Activated CD8-positive, alpha-beta memory T cell treated with anti-CD3 and anti-CD28 coated beads, Interleukin-2, amount 50 U/mL, for 24 hours (primary cell): Measurements from ENCODE around the gene SLC43A3.
A peak's percentile ranks its signal among the peaks of the same experiment; 100 is the strongest.

Source experiments
- DNase-seq: peaks from one replicate; pipeline ENCODE4 v3.0.0-alpha.2; 2020; ENCODE audit errors: extremely low read depth

The SLC43A3 gene

DNA sequence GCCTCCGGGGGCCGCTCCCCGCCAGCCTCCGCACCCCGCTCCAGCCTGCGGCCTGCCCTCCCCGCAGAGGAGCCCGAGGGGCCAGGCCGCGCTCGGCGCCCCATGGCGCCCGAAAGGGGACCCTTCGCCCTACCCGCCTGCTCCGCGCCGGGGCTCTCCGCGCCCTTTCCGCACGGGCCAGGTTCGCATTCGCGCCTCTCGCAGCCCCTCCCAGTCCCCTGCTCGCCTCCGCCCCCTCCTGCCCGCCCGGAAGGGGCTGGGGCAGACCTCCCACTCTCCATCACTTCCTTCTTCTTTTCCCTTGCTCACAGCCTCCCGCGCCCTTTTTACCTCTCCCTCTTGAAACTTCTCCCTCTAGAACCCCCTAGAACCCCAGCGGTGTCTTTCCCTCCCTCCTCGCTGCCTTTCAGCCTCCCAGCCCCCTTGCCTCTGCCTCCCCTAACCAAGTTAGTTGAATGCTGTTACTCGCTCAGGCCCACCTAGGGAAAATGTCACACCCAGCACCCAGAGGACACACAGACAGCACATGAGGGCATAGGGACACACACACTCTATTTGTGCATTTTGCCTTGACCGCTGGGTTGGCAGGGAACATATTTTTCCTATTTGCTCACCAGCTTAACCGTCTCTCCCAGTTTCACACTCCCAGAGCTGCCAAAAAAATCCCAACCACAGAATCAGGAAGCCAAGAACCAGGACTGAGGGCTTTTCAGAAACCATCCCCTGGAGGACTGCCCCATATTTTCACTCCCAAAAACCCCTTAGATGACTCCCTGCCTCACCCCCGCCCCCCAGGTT, at the start of gene SLC43A3:
Gene SLC43A3, minus strand, starts transcription at position 193 of the 798 bp plus-strand sequence. CDS start 949 bp downstream, outside the sequence.
- DNase-seq = peak; percentile 56

DNA sequence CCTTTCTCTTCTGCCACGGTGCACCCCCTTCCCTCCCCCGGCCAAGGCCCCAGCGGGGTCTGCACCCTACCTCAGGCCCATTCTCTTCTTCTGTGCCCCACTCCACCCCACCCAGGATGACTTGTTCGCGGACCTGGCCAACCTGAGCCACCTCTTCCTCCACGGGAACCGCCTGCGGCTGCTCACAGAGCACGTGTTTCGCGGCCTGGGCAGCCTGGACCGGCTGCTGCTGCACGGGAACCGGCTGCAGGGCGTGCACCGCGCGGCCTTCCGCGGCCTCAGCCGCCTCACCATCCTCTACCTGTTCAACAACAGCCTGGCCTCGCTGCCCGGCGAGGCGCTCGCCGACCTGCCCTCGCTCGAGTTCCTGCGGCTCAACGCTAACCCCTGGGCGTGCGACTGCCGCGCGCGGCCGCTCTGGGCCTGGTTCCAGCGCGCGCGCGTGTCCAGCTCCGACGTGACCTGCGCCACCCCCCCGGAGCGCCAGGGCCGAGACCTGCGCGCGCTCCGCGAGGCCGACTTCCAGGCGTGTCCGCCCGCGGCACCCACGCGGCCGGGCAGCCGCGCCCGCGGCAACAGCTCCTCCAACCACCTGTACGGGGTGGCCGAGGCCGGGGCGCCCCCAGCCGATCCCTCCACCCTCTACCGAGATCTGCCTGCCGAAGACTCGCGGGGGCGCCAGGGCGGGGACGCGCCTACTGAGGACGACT, 49.3 kb upstream of the SLC43A3 start:
- DNase-seq = no peak

DNA sequence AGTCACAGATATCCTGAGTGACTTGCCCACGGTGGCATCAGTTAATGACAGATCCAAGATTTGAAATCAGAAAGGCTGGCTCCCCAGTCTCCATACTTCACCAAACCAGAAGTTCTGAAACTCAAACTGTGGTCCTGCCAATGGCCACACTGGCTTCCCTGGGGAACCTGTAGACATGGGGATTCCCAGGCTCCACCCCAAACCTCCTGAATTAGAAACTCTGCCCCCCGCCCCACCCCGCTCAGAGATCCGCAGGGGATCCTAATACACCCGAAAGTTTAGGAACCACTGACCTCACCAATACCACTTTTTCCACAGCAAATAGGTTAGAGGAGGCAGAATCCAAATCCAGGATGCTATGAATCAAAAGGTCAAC, 48.7 kb upstream of the SLC43A3 start:
- no peak for DNase-seq

DNA sequence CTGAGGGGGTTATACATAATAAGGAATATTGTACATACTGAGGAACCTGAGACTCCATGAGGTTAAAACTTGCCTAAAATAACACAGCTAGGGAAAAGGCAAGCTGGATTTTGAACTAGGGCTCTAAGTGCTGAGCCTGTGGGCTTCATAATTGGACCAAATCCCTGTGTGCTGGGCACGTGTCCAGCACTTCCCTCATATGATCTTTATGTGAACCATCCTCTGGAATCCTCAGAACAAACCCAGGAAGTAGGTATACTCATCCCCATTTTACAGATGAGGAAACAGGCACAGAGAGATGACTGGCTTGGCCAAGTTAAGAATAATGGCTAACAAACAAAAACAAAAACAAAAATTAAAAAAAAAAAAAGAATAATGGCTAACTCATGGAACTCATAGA, 48.3 kb upstream of the SLC43A3 start:
- DNase-seq = no peak

DNA sequence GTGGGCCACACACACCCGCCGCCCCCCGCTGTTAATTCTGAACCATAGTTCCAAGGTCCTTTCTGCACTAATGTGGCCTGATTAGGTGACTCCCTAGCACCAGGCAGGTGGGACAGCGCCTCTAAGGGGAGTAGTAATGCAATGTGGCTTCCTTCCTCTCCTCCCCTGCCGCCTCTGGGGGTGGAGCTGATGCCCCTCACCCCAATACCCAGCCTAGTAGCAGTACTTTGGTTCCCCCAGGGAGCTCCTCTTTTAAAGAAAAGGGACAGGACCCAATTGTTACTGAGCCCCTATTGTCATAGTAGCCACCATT, 47.8 kb upstream of the SLC43A3 start:
- DNase-seq = no peak

DNA sequence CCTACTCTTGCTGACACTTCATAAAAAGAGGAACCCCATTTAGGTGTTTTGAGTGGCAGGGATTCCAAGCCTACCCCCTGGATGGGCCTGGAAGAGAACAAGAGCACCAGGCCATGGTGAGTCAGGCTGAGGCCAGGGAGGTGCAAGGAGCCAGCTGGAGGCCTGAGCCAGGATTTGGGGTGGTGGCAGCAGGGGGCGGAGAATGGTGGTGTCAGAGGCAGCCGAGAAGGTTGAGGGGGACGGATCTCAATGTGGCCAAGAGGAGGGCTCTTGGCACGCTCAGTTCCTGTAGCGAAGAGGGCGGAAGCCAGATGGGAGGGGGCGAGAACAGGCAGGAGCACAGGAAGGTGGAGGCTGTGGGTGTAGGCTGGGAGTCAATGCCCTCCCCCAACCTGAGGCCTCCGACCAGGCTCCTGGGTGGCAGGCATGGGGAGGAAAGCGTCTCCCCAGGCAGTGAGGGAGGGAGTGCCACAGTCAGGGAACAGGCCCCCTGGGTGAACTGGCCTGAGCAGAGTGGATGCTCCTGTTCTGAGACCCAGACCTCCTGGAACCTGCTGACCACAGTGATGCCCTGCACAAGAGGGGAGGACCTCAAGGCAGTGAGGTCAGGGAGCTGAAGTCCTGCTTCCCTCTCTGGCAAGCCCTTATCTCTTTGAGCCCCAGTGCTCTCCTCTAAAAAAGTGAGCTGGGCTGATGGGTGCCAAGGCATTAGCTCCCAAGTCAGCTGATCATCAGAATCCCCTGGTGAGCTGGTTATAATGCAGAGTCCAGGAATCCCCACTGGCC, 47.3 kb upstream of the SLC43A3 start:
- DNase-seq = no peak

DNA sequence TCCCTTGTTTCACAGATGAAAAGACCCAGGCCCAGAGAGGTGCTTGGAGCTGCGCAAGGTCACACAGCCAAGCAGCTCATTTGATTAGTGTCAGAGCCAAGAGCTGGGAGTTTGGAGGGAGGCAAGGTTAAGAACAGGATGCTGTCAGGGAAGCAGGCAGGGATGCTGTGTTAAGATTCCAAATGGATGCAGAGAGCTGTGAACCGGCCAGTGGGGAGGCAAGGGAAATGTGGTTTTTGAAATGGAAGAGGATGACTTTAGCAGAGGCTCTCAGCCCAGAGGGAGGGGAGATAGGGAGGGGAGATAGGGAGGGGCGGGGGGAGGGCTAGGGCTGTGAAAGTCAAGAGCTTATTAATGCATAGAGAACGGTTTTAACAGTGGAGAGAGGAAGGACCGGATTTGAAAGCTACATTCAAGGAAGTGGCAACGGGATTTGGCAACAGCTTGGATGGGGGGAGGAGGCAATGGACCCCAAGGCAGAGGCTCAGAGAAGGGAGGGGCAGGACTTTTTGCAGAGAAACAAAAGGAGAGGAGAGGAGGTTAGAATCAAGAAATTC, 46.4 kb upstream of the SLC43A3 start:
- no peak for DNase-seq

DNA sequence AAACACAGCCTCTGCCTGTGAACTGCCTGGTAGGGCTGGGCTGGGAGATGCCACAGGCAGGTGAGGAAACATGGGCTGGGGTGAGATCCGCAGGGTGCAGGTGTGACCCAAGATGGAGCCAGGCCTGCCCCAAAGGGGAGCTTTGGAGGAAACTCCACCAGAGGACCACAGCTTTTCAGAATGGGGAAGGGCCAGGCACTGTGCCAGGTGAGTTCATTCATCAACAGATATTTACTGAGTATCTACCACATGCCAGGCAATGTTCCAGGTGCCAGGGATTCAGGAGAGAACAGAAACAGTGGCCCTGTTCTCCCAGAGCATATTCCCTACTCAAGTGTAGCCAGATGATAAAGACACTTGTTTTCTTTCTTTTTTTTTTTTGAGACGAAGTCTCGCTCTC, 44.6 kb upstream of the SLC43A3 start:
- DNase-seq = no peak

DNA sequence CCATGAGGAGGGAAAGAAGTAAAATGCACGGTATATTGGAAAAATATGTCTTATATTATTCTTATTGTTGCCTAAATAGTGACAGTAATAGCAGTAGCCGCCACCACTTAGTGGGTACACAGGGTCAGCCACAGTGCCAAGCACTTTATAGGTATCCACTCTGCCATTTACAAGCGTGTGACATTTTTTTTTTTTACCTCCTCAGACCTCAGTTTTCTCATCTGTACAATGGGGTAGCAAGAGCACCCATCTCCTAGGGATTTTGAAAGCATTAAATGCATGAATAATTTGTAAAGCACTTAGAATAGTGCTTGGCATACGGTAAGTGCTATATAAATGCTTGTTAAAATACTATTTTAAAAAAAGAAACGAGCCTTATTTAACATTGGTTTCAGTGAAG, 42.3 kb upstream of the SLC43A3 start:
- DNase-seq = no peak

DNA sequence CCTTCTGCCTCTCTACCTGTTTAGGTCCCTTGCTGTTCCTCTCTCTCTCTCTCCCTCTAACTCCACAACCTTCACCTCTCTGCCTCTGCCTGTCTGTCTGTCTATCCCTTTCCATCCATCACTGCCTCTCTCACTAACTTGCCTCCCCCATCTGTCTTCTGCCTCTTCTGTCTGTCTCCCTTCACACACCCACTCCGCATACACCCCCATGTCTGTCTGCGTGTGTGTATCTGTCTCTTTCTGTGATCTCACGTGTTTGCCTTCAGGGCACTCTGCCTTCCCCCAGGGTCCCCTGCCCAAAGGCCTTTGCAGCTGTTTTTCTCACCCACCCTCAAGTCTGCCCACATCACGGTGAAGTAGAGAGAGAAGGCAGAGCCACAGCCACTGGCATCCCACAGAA, 41.4 kb upstream of the SLC43A3 start:
- no peak for DNase-seq

DNA sequence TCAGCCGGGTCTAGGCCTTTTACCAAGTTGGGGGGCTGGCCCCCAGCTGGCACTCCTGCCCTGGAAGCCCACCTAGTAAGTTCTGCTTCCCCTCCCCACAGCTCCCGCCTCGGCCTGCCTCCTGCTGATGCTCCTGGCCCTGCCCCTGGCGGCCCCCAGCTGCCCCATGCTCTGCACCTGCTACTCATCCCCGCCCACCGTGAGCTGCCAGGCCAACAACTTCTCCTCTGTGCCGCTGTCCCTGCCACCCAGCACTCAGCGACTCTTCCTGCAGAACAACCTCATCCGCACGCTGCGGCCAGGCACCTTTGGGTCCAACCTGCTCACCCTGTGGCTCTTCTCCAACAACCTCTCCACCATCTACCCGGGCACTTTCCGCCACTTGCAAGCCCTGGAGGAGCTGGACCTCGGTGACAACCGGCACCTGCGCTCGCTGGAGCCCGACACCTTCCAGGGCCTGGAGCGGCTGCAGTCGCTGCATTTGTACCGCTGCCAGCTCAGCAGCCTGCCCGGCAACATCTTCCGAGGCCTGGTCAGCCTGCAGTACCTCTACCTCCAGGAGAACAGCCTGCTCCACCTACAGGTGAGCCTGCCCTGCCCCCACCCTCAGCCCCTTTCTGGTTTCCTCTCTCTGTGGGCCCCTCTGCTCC, 40.7 kb upstream of the SLC43A3 start:
- DNase-seq = no peak

DNA sequence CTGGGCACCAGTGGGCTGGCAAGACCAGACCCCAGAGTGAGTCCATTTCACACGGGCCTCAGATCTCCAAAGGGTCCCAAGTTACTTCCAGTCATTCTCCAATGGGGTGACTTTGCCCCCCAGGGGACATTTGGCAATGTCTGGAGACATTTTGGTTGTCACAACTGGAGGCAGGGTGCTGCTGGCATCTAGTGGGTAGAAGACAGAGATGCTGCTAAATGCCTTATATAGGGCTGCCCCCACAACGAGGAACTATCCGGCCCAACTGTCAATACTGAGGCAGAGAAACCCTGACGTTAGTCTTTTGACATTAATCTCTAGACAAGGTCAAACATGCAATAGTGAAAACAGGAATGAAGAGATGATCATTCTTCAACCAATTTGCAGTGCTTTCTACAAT, 39.8 kb upstream of the SLC43A3 start:
- no peak for DNase-seq

DNA sequence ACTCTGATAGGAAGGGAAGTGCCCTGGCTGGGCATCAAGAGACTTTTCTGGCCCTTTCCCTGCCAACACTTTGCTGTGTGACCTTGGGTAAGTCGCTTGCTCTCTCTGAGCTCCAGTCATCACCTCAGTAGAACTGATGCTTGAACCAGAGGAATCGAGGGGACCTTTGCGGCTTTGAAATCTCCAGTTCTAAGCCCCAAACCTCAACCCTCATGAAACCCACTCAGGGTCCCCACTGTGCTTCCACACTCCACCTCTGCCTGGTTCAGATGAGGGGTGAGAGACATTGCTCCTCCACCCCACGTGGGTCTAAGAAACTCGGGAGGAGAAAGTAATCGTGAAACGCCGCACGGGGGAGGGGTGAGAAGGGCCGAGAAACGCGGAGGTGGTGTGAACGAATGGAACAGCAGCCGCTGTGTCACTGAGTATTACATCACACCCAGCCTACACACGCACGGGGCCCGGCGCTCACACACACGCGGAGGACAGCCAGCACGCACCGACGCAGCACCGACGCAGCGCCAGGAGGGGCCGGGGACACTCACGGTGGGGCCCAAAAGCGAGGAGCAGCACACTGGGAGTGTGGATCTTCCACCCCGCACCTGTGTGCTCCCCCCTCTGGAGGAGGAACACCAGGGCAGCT, 37.7 kb upstream of the SLC43A3 start:
- DNase-seq = no peak

DNA sequence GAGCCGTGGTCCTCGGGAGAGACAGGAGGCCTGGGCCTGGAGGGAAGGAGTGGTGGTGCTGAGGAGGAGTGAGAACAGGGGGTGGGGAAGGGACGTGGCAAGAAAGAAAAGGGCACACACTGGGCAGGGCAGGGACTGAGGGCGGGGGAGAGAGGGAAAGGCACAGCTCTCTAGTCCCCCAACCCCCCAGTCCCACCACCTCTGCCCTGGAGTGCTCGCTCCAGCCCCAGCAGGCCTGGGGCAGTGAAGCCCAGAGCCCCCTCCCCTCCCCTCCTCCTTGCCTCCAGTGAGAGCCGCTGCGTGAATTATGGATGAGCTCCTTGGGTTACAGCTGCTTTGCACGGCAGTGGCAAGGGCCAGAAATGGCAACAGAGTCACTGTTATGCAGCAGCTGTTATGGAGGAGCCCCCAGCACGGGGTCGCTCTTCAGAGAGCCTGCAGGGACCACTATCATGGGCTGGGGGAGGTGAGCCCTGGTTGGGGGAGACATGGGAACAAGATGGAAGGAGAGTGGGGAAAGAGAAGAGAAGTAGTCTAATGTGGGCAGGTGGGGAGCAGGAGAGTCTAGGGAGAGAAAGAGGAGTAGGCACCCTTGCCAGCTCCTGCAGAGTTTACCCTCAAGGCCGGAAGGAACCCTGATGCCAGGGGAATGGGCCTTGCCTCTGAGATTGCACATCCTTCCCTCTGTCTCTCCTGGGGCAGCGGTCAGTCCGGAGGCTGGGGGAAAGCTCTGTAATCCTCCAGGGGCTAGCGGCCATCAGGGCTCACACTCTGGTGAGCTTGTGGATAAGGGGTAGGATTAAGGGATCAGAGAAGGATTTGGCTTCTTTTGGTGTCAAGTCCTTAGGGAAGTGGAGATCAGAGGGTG, 37.0 kb upstream of the SLC43A3 start:
- DNase-seq = no peak

DNA sequence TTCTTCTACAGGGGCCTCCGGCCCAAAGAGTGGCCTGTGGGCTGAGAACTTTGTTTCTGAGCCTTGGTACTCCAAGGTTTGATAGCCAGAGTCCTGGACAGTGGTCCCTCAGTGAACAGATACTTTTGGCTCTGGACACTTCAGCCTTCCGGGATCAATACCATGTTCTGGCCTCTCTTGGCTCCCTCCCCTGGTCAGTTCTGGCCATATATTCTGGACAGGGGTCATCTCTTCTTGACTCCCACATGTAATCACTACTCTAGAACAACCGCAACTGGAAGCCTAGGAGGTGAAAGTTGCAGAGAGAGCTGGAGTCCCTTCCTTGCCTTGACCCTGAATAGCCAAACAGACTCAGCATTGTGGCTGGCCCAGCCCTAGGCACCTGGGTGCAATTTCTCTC, 35.7 kb upstream of the SLC43A3 start:
- no peak for DNase-seq

DNA sequence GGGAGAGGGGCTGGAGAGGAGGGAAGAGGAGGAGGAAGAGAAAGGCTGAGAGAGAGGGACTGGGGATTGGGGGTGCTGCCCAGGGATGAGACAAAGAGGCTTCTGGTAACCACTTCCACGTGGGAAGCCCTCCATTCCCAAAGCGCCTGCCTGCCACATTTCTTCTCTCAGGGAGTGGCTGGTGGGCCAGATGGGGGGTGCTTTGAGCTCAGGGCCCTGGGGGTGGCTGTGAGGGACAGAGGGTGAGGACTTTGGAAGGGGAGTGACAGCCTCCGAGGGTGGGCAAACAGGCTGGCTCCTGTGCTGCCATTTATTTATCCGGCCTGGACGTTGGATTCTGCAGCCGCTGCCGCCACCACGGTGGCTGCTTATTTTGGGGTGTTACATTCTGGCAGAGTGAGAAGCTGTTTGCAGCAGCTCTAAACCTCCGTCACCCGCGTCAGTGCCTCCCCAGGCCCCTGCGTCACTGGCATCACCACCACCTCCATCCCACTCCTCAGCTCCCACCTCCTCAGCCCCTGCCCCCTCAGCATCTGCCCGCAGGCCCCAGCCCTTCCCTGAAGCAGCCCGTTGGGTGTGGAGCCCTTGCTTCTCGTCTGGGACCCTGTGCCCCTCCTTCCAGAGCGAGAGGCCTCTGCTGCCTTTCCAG, 35.0 kb upstream of the SLC43A3 start:
- DNase-seq = no peak

DNA sequence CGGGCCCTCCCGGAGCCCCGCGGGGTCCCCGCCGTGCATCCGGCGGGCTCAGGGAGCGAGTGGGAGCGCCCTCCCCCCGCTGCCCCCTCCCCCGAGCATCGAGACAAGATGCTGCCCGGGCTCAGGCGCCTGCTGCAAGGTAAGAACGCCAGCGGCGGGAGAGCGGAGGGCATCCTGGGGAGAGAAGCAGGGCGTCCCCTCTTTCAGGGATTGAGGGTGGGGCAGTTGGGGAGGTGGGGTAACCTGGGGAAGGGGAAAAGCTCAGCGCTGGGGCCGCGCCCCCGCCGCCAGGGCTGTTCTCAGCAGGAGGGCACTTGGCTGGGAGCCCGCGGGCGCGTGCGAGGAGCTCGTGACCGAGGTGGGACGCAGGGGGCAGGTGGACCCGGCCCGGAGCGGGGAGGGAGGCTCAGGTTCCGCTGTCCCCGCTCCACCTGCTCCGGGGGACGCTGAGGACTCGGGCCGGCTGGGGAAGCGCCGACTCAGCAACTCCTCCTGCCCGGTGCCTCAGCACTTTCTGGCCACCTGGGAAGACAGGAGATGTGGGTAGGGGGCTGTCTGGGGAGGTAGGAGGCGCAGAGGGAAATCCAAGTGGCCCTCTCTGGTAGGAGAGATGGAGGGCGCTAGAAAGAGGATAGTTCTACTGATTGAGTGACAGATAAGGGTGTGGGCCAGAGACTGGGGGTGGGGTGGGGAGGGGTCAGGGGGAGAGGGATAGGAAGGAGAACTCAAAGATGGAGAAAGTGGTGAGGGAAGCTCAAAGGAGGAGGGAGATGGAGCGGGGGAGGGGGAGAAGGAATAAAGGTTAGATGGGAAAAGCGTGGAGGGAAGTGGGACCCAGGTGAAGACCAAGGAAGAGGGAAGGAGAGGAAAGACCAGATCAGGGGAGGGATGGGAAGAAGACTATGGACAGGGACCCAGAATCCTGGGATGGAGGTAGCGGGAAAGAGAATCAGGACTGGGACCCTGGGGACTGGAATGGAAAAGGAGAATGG, 34.1 kb upstream of the SLC43A3 start:
- DNase-seq = no peak

DNA sequence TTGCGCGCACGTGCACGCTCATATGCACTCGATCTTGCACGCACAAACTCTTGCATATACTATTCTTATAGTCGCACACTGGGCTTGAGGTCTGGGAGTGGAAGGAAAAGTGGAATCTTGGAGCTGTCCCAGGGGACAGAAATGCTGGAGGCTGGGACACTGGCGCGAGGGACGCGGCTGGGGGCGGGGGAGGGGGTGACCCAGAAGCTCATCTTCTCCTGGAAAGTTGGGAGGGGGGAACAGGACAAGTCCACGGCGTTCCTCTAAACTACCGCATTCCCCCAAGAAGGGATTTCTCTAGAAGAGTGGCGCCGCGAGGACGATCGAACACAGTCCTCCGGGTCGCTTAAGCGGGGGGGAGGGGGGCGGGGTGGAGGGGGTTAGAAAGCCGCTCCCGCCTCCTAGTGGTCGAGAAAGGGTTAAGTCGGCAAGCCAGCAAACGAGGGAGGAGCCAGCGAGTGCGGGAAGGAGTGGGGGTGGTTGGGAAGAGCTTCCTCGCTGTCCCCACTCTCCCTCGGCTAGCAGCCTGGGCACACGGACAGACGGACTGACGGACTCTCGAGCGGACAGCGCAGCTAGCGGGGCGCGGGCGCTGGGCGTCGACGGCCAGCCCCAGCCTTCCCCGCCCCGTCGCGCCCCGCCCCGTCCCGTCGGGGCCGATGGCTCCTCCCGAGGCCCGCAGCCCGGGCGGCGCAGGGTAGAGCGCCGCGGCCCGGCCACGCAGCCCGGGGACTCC, 33.3 kb upstream of the SLC43A3 start, which contains the start of gene RTN4RL2:
Gene RTN4RL2, plus strand, starts transcription at position 507 of the 736 bp plus-strand sequence. CDS start 338 bp downstream, outside the sequence.
- no peak for DNase-seq
